Measurements from ENCODE around the gene COL15A1. TPM values are rescaled to one million over a fixed set of nuclear protein-coding genes. Genes with fewer than 3 reads are reported as not detected.

COL15A1 gene
- total RNA-seq, 1 experiment from 2014 or later = not detected

DNA sequence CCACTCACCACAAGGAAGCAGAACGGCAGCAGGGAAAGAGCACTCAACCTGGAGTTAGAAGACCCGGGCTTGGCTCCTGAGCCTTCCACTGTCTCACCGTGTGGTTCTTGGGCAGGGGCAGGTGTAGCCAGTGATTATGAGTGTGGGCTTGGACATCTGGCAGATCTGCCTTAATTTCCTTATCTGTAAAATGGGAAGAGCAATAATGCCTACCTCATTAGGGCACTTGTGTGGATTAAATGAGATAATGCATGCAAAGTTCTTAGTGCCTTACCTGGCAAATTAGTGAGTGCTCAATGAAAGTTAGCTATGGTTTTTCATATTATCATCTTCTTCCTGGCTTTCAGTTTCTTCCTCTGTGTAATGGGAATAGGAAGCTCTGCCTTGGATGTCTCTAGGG is 28.1 kb upstream of the COL15A1 start:
- no peaks in the 10 kb centered on the region for H3K36me3 Mint-ChIP-seq (ENCODE audit: insufficient read depth, unreplicated experiment)
- no peaks in the 10 kb centered on the region for H3K9me3 Mint-ChIP-seq (ENCODE audit: unreplicated experiment)
- no TSS peak for BruUV-seq (replicated peaks)
- TF ChIP-seq CTCF (IDR thresholded peaks at IDR 0.05; ENCODE audit: unreplicated experiment) = no peak
- ChIA-PET CTCF (no interaction called here), POLR2A (no interaction called here)
- H3K27ac Mint-ChIP-seq (ENCODE audit: low read depth, unreplicated experiment) = no peak overlapping the region
- intact Hi-C loops (cut with micrococcal nuclease) = no loop called here
- DNase-seq (ENCODE audit: unreplicated experiment) = no peak
- peaks cover 2% of the 10 kb centered on the region for H3K27me3 Mint-ChIP-seq (ENCODE audit: insufficient read depth, unreplicated experiment)
- no peak overlapping the region for H3K4me3 Mint-ChIP-seq (ENCODE audit: unreplicated experiment)
- H3K4me1 Mint-ChIP-seq (ENCODE audit: insufficient read depth, unreplicated experiment) = no peaks in the 10 kb centered on the region

- intact Hi-C loops (cut with micrococcal nuclease) = no loop called here
- Mint-ChIP-seq H3K9me3 (ENCODE audit: unreplicated experiment) (no peaks in the 10 kb centered on the region), H3K36me3 (ENCODE audit: insufficient read depth, unreplicated experiment) (no peaks in the 10 kb centered on the region), H3K4me3 (ENCODE audit: unreplicated experiment) (no peak overlapping the region), H3K27ac (ENCODE audit: low read depth, unreplicated experiment) (no peak overlapping the region), H3K27me3 (ENCODE audit: insufficient read depth, unreplicated experiment) (peaks cover 13% of the 10 kb centered on the region), H3K4me1 (ENCODE audit: insufficient read depth, unreplicated experiment) (no peaks in the 10 kb centered on the region)
- DNase-seq (ENCODE audit: unreplicated experiment) = no peak
- CTCF ChIA-PET = interaction anchor here (0.5 to 0.7 kb wide), 2 partner anchors 13 to 118 kb away, joined by 3 read pairs; no protein-coding TSS in a partner anchor
- TF ChIP-seq CTCF (IDR thresholded peaks at IDR 0.05; ENCODE audit: unreplicated experiment) = no peak
- POLR2A ChIA-PET = no interaction called here
- no TSS peak for BruUV-seq (replicated peaks)
Measured at GRCh38 chr9:98916660-98917059, 27.0 kb upstream of the COL15A1 start.

GRCh38 chr9:98917746-98918487 is 25.8 kb upstream of the COL15A1 start:
- ChIA-PET CTCF (interaction anchor here (1.2 kb wide), 1 partner anchor 10 kb away, joined by 5 read pairs; no protein-coding TSS in a partner anchor), POLR2A (no interaction called here)
- peaks cover 19% of the 10 kb centered on the region for H3K27me3 Mint-ChIP-seq (ENCODE audit: insufficient read depth, unreplicated experiment)
- H3K36me3 Mint-ChIP-seq (ENCODE audit: insufficient read depth, unreplicated experiment) = no peaks in the 10 kb centered on the region
- H3K27ac Mint-ChIP-seq (ENCODE audit: low read depth, unreplicated experiment) = no peak overlapping the region
- no peaks in the 10 kb centered on the region for H3K4me1 Mint-ChIP-seq (ENCODE audit: insufficient read depth, unreplicated experiment)
- no TSS peak for BruUV-seq (replicated peaks)
- H3K9me3 Mint-ChIP-seq (ENCODE audit: unreplicated experiment) = no peaks in the 10 kb centered on the region
- intact Hi-C loops (cut with micrococcal nuclease) = no loop called here
- DNase-seq (ENCODE audit: unreplicated experiment) = no peak
- H3K4me3 Mint-ChIP-seq (ENCODE audit: unreplicated experiment) = no peak overlapping the region
- TF ChIP-seq CTCF (IDR thresholded peaks at IDR 0.05; ENCODE audit: unreplicated experiment) = no peak

GRCh38 chr9:98921732-98922131 is 22.0 kb upstream of the COL15A1 start:
- no peak for TF ChIP-seq CTCF (IDR thresholded peaks at IDR 0.05; ENCODE audit: unreplicated experiment)
- Mint-ChIP-seq H3K4me1 (ENCODE audit: insufficient read depth, unreplicated experiment) (no peaks in the 10 kb centered on the region), H3K9me3 (ENCODE audit: unreplicated experiment) (no peaks in the 10 kb centered on the region), H3K27me3 (ENCODE audit: insufficient read depth, unreplicated experiment) (peaks cover 55% of the 10 kb centered on the region), H3K27ac (ENCODE audit: low read depth, unreplicated experiment) (no peak overlapping the region), H3K36me3 (ENCODE audit: insufficient read depth, unreplicated experiment) (no peaks in the 10 kb centered on the region), H3K4me3 (ENCODE audit: unreplicated experiment) (no peak overlapping the region)
- ChIA-PET CTCF (no interaction called here), POLR2A (no interaction called here)
- DNase-seq (ENCODE audit: unreplicated experiment) = no peak
- intact Hi-C loops (cut with micrococcal nuclease) = no loop called here
- no TSS peak for BruUV-seq (replicated peaks)

Measured in MCF 10A (cell line).